GM18867 (cell line): ENCODE measurements around the gene FNDC3B.
"Not testable (repeated sequence)": the region's sequence is repeated elsewhere in the genome, so short reads cannot be mapped to it uniquely, and the experiment has no call there.

Experiments
- ATAC-seq: cut with Tn5 transposase; IDR thresholded peaks from one replicate; pipeline ENCODE4 v1.9.1; 2021; ENCODE audit warnings: mild to moderate bottlenecking, moderate library complexity; ENCODE audit not compliant: unreplicated experiment

The FNDC3B gene

DNA sequence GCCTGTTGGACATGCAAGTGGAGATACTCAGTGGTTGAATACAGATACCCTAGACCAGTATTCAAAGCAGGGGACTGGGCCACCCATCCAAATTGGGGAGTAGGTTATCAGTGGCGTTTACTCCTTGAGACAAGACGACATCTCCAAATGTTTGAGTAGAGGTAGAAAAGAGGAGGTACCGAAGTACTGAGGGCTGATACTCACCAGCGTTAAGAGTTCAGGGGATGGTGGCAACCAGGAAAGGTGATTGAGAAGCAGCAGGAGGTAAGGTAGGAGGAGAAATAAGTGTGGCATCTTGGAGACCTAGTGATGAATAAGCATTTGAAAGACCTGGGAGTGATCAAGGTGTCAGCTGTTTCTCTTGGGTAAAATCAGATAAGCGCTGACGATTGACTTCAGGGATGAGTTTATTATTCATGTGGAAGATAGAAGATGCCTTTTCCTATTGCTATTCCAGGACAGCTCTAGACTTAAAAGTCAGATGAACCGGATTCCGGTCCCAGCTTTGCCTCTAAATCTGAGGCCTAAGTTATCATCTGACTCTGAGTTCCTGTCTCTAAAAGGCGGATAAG, 312.6 kb downstream of the FNDC3B start:
- no peak for ATAC-seq

DNA sequence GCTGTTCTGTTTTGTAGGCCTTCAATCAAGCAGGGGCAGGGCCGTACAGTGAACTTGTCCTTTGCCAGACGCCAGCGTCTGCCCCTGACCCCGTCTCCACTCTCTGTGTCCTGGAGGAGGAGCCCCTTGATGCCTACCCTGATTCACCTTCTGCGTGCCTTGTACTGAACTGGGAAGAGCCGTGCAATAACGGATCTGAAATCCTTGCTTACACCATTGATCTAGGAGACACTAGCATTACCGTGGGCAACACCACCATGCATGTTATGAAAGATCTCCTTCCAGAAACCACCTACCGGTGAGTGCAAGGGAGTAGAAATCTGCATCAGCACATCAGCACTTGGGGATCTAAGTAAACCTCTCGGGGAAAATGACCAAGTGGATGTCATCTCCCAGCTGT, 313.4 kb downstream of the FNDC3B start:
- ATAC-seq: no peak

DNA sequence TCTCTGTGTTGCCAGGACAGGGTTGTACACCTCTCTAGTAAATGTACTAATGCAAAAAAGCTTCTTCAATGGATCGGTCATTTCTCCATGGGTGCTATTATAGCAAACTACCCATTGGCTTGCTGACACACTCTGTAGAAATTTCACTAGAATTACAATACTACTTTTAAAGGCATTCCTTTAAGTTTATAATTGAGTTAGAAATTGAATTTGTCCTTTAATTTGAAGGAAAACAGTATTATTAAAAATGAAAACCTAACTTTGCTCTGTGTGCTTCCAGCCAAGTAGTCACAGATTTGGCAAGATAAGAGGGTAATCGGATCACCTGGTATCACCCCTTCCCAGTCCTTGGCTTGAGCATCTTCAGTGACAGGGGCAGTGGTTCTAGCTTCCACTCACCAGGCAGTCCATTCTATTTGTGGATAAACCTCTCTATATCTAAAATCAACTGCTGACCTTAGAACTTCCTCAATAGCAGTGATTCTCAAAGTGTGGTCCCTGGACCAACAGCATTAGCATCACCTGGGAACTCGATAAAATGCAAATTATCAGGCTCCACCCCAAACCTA, 315.6 kb downstream of the FNDC3B start:
- no peak for ATAC-seq

DNA sequence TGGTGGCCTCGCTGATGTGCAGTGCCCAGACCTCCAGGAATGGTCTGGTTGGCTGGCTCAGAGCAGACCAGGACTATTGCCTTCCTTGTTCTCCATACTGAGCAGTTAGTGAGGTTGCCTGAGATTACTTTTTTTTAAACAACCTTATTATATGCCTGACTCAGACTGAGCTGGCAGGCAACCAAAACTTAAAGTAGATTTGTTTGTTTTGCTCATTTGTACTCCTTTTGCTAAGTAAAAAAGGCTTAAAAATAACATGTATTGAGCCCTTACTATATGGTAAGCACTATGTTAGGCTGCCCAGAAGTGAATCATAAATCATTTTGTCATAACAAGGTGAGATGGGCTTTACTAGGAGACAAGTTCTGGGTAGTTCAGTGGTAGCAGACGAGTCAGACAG, 316.5 kb downstream of the FNDC3B start:
- no peak for ATAC-seq

DNA sequence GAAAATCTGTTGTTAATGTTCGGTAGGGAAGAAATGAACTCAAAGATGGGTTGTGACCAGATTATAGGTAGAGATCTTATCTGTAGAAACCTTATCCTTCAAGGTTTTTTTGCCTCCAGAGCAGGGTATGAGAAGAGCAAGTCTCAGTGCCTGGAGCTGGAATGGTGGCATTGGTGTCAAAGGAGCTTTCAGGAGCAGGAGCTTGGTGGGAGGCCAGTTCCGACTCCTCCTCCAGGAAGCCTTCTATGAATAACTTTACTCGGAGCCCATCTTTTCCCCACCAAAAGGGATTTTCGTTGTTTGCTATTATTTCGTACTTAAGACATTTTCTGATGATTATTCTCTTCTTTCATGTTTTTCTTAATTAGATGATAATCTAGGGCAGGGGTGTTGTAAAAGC, 317.0 kb downstream of the FNDC3B start:
- ATAC-seq: no peak

DNA sequence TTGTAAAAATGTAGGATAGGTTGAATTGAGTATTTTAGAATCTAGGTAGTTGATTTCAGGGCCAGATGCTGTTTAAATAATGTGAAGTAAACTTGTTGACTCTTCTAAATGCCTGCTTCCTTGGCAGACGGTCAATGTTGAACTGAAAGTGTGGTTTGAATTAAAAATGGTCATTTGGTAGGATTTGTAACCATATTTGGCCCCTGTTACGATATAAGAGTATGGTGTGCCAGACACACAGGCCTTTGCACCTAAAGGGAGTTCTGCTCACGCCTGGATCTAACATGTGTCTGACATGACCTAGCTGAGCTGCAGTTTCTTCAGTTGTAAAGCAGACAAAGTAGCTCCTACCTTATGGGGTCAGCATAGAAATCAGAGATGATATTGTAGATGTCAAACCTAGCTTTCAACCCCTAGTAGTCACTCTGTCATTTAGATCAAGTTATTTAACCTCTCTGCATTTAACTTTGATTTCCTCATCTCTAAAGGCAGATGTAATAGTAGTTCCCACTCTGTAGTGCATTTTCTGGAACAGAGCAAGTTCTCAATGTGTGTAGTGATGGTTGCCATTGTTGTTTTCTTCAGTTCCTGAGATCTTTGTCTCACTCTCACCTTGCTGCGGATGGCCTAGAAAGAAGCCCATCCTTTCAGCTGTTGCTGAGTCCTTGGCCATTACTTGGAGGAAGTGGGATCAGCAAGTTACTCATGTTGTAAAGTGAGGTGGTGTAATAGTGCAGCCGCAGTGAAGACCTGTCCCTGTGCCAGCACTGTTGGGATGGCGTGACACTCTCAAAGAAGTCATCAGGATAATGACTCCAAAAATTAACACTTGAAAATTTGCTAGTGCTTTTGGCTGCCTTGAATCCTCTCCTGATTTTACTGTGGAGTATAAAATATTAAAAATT, 318.7 kb downstream of the FNDC3B start:
- no peak for ATAC-seq

DNA sequence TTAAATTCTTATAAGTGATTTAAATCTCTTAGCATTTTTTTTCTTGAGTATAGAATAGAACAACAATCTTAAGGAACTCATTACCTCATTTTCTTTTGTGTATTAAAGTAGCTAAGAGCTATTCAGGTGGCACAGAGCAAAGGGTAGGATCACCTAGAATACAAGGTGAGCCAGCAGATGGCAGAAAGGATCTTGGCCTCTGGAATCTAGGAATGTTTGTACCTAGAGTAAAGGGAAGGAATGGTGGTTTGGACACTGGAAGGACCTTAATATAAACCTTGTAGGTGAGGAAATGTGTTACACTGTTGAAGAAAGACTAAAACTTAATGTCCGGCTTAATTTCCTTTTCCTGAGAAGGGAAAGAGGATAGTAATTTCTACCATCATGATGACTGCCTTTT, 319.9 kb downstream of the FNDC3B start:
- ATAC-seq: no peak

DNA sequence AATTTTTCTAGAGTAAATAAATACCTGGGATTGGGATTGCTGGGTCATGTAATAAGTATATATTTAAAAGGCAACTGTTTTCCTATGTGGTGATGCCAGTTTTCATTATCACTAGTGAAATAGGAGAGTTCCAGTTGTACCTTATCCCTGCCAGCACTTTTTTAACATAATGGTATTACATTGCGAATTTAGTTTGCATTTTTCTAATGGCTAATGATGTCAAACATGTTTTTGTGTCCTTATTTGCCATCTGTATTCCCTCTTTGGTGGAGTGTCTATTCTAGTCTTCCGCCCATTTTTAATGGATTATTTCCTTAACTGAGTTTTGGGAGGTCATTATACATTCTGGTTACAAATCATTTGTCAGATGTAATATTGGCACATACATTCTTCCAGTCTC, 320.6 kb downstream of the FNDC3B start:
- ATAC-seq: no peak

DNA sequence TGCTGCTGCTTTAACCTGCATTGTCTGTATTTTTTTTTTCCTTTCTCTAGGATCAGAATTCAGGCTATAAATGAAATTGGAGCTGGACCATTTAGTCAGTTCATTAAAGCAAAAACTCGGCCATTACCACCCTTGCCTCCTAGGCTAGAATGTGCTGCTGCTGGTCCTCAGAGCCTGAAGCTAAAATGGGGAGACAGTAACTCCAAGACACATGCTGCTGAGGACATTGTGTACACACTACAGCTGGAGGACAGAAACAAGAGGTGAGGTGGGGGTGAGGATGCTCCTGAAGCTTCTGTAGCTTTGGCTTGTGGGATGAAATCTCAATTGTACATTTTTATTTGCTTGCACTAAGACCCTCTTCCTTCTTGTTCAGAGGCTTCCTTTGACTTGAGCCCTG, 323.2 kb downstream of the FNDC3B start:
- ATAC-seq: no peak

DNA sequence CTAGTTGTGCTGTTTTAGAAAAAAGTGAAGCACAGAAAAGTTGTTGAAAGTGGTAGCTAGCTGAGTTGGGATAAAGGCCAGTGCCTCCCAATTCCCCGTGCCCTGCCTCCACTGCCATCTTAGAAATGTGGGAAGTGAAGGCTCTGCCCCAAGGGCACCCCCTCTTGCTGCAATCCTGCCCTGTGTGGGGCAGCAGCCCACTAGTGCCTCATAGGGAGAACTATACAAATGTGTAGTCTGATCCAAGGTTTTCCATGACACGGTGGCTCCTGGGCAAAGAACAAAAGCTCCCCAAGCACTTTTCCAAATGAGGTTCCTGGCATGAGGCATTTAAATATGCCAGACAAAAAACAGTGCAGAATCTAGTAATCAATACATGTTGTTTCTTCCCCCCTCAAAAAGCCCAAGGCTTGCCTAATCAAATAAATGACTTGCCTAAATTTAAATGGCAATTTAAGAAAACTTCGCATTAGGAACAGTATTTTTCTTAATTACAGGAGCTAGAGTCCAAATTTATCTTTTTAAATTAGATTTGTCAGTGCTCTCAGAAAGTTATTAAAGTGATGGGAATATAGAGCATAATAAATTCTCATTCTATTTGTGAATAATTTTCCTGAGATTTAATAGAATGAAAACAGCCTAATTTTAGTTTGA, 325.1 kb downstream of the FNDC3B start:
- ATAC-seq: no peak

DNA sequence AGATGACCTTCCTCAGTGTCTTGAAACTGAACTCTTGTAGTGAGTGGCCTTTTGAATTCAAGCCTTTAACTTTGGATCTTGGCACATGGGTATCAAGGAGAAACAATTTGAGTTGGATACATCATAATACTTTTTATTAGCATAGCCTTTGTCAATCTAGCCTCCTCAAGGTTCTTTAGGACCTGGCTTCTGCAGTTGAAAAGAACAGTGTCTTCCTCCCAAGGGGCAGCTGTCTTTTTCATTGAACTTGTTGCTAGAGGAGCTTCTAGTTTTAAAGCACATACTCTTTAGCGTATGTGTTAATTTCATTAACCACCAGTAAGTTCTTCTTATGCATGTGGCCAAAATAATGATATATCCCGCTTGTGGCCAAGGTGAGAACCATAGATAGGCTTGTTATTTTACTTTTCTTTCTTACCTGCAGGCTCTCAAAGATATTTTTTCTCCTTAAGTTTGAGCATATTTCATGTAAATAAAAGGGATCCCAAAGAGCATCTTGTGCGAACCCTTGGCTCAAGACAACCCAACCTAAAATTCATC, 325.7 kb downstream of the FNDC3B start:
- no peak for ATAC-seq

DNA sequence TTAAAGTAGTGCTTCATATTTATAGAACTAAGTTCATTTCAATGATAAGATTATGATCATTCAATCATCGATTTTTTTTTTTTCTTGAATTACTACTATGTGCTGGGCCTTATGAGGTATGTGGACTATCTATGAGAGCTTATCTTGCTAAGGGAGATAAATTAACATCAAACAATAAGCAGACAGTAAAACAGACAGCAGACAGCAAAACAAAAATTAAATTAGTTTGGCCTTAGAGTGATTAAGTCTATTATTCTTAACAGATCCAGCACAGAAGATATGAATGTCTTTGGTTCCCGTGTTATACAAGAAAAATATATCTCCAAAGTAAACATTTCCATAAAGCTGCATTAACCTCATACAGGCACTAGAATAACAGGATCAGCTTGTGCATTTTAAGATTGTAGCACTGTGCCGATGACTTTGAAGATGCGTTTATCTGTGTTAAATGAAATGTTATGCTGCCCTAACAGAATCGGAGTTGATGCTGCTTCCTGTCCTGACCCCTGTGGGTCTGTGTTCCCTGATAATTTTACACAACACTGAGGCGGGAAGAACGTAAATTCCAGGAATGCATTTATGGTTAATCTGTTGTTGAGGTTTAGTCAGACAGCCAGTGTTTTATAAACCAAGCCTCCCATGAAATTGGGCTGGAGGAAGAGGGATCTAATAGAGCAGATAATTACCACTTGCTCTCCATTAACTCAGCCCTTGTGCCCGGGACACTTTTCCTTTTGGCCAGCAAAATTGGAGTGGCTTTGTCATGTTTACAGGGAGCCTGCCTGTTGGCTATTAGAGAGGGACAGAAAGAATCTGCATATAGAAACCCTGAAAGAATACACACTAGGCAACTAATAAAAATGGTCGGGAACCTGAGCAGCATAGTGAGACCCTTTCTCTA, 328.1 kb downstream of the FNDC3B start:
- ATAC-seq: no peak

DNA sequence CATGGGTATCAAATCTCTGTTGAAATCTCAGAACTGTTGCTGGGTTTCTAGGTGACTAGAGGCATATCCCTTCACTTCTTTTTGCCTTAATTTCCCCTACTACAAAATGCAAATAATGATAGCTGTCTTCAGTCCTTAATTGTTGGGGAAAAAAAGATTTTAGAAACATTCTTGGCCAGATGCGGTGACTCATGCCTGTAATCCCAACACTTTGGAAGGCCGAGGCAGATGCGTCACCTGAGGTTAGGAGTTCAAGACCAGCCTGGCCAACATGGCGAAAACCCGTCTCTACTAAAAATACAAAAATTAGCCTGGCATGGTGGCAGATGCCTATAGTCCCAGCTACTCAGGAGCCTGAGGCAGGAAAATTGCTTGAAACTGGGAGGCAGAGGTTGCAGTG, 329.2 kb downstream of the FNDC3B start:
- not testable (repeated sequence) for ATAC-seq

DNA sequence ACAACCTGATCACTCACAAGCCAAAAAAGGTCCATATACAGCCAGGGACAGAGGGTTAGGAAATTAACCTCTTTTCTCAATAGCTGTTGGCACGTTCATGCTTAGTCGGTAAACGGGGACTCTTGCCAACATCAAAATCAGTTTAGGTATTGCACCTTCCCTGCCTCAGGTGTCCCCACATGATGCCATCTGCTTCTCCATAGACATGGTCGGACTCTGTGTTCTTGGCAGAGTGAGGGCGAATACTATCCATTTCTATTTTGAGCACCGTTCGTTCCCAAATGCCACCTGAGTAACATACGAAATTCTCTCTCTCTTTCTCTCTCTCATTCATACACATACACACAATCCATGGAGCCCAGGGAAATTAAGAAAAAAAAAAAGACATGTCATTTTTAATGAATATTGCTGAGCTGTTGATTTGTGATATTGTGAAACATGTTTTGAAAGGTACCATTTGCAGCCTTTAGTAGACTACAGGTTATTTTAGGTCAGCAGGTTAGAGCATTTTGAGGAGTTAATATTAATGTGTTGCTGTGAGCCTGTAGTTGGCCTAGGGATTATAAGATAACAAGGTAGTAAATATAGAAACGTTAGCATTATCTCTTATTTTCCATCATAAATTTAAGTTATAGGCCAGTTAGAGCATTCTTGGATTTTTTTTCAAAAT, 330.3 kb downstream of the FNDC3B start:
- ATAC-seq: no peak

DNA sequence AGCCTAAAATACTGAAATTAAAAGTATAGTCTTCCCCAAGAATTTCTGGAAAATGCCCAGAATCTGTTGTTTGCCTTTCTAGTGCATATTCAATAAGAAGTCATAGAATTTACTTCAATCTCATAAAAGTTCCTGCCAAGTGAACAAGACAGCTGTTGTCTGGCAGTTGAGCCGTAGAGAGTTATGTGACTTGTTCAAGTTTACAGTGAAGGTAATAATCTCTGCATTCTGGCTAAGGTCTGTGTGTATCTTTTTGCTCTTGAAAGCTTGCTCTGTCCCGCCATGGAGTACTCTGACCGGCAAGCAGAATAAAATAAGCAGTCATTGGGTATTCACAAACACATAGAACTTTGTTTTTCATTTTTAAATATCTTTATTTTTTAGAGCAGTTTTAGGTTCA, 331.0 kb downstream of the FNDC3B start:
- ATAC-seq: no peak

DNA sequence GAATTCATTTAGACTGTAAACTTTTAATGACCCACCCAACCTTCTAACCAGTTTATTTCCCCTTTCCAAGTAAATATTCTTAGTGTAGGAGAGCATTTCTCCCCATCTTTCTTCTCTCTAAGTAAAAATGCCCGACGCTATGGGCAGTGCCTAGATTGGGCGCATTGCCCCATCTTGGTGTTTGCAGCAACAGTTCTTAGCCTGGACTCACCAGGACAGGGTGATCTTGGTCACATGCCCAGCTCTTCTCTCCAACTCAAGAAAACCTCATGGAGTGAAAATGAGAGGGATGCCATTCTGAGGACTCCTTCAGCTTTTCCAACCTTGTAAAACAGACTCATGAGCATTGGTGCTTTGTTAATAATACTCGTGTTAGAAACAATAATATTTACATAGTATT, 332.2 kb downstream of the FNDC3B start:
- ATAC-seq: no peak

DNA sequence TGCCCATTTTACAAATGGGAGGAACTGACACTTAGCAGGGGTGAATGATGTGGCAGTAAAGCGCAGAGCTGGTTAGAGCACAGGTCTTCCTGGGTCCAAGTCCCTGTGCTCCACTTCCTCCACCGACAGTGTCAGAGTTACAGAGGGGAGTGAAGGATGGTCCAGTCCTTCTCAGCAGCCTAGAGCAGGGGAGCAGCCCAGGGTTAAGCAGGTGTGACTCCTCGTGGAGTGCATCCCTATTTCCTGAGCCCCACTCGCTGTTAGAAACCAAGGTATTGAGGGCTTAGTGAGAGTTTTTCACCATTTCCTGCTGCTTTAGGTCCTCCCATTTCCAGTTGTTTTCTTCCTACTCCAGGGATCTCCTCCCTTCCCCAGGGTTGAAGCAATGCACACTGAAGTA, 333.5 kb downstream of the FNDC3B start:
- ATAC-seq: no peak

DNA sequence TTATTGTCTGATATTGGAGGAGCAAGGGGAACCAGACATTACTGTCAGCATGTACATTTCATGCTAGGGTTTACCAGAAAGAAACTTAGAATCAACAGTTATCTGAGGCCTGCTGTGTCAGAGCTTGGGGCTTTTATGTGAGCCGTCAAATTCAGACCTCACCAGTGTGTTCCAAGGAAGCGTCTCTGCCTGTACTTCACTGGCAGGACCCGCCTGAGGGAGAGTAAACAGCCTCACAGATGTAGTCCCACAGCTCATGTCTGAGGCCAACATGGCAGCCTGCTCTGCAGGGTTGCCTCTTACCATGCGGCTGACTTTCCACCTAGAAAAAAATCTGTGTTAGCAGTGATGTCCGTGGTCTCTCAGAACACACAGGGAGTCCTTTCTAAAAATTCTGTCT, 334.5 kb downstream of the FNDC3B start:
- ATAC-seq: no peak

DNA sequence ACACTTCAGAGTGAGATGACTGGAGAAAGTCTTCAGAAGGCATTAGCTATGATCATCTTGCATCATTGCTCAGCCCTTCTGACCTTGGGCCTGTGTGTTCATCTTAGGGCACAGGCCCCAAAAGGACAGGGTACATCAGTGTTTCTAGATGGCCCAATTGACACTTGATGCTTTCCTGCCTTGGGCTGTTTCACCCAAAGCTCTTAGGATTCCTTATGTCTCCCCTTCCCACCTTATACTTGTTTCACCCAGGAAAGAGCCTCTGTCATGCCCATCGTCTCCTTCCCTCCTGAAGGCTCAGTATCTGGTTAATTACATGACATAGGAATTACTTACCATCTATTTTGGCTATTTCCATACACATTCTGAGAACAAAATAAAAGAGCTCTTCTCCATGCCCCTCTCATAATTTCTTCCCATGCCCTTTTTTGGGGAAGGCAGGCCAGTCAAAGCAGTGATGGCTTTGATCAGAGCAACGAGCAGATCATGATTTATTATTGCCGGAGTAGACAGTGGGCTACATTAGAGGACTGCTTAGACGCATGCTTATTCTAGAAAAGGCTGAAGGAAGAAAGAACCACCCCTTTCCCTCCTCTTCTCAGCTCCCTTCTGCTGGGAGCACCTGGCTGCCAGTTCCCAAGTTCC, 335.9 kb downstream of the FNDC3B start:
- no peak for ATAC-seq
